ENCODE data around the gene C16orf87. TPM values are rescaled to one million over a fixed set of nuclear protein-coding genes. Genes with fewer than 3 reads are reported as not detected.
"Not testable (repeated sequence)": the region's sequence is repeated elsewhere in the genome, so short reads cannot be mapped to it uniquely, and the experiment has no call there.

Gene C16orf87
- total RNA-seq, 1 donor from 2014 or later = 28.6 TPM

DNA sequence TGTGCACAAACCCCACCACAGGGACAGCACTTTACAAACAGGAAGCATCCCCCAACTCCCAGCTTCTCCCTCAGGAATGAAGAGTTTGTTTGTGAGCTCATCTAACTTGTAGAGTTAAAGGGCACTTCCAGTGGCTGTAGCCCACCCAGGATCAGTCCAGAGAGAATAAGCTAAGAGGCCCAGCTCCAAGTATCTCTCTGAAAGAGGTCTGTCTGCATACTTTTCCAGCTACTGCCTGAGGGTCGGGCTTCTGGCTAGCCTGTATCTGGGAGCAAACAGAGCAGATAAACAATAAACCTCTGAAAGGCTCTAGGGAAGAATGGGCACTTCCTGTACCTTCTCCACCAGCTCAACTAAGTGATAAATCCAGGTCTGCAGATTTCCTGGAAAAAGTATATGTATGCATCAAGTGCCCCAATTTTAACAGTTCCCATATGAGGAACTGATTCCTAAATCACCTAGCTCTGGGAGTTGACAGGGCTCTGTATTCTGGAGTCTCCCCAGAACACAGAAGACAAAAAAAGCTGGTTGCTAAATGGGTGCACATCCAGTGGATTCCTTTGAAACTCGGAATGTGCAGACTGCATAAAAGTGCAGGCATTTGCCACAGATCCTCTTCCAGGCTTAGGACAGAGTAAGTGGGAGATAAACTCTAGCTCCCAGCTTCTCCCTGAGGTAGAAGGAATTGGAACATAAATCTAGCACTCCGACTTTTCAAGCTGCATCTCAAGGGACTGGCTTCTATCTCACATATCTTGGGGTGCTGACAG is 45.7 kb downstream of the C16orf87 start:
- TF ChIP-seq, protein P1, sequence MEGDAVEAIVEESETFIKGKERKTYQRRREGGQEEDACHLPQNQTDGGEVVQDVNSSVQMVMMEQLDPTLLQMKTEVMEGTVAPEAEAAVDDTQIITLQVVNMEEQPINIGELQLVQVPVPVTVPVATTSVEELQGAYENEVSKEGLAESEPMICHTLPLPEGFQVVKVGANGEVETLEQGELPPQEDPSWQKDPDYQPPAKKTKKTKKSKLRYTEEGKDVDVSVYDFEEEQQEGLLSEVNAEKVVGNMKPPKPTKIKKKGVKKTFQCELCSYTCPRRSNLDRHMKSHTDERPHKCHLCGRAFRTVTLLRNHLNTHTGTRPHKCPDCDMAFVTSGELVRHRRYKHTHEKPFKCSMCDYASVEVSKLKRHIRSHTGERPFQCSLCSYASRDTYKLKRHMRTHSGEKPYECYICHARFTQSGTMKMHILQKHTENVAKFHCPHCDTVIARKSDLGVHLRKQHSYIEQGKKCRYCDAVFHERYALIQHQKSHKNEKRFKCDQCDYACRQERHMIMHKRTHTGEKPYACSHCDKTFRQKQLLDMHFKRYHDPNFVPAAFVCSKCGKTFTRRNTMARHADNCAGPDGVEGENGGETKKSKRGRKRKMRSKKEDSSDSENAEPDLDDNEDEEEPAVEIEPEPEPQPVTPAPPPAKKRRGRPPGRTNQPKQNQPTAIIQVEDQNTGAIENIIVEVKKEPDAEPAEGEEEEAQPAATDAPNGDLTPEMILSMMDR (IDR thresholded peaks at IDR 0.05; ENCODE audit: unreplicated experiment) = no peak

DNA sequence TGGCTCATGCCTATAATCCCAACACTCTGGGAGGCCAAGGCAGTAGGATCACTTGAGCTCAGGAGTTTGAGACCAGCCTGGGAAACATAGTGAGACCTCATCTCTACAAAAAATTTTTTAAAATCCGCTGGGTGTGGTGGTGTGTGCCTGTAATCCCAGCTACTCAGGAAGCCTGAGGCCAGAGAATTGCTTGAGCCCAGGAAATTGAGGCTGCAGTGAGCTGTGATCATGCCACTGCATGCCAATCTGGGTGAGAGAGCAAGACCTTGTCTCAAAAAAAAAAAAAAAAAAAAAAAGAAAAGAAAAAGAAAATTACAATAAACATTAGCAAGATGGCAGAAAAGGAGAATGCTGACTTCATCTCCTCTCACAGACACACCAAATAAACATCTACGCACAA is 46.4 kb downstream of the C16orf87 start:
- peaks cover 12% of the 10 kb centered on the region for H3K36me3 Mint-ChIP-seq
- H3K27me3 Mint-ChIP-seq (ENCODE audit: low read depth); DNase-seq (ENCODE audit: low spot score in 2 of 2, unreplicated experiment in 2 of 2); H3K4me1 Mint-ChIP-seq; H3K4me3 Mint-ChIP-seq: not testable (repeated sequence)
- H3K27ac Mint-ChIP-seq = peak overlapping the region; percentile 49
- H3K9me3 Mint-ChIP-seq = peaks cover 26% of the 10 kb centered on the region

More for the DNA sequence above, 45.7 kb downstream of the C16orf87 start:
- Mint-ChIP-seq H3K4me1 (peaks cover 9% of the 10 kb centered on the region), H3K27me3 (ENCODE audit: low read depth) (no peaks in the 10 kb centered on the region), H3K27ac (peak overlapping the region; percentile 49), H3K36me3 (peaks cover 13% of the 10 kb centered on the region), H3K4me3 (no peak overlapping the region), H3K9me3 (peaks cover 26% of the 10 kb centered on the region)
- no peak for DNase-seq (ENCODE audit: low spot score in 2 of 2, unreplicated experiment in 2 of 2)

DNA sequence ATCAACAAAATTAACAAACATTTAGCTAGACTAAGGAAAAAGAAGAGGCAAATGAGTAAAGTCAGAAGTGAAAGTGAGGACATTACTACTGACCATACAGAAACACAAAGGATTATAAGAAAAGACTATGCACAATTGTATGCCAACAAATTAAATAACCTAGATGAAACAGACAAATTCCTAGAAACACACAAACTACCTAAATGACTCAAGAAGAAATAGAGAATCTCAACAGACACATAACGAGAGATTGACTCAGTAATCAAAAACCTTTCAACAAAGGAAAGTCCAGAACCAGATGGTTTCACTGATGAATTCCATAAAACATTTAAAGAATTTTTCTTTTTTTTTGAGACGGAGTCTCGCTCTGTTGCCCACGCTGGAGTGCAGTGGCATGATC is 47.2 kb downstream of the C16orf87 start:
- H3K4me1 Mint-ChIP-seq = peaks cover 6% of the 10 kb centered on the region
- peaks cover 31% of the 10 kb centered on the region for H3K9me3 Mint-ChIP-seq
- TF ChIP-seq, protein P1 (IDR thresholded peaks at IDR 0.05; ENCODE audit: unreplicated experiment) = no peak
- DNase-seq (ENCODE audit: low spot score in 2 of 2, unreplicated experiment in 2 of 2) = no peak
- no peaks in the 10 kb centered on the region for H3K27me3 Mint-ChIP-seq (ENCODE audit: low read depth)
- peaks cover 10% of the 10 kb centered on the region for H3K36me3 Mint-ChIP-seq
- no peak overlapping the region for H3K27ac Mint-ChIP-seq
- no peak overlapping the region for H3K4me3 Mint-ChIP-seq

DNA sequence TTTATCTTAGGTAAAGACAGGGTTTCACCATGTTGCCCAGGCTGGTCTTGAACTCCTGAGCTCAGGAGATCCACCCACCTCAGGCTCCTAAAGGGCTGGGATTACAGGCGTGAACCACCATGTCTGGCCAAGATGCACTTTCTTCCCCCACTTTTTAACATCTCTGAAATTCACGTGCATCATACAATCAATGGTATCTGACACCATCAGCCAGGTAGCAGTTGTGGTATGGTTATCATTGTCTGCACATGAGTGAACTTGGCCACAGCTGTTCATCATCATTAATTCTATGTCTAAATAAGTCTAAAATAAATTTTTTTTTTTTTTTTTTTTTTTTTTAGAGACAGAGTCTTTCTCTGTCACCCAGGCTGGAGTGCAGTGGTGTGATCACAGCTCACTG is 48.7 kb downstream of the C16orf87 start:
- peaks cover 26% of the 10 kb centered on the region for H3K9me3 Mint-ChIP-seq
- peaks cover 6% of the 10 kb centered on the region for H3K36me3 Mint-ChIP-seq
- H3K27ac Mint-ChIP-seq = no peak overlapping the region
- peaks cover 6% of the 10 kb centered on the region for H3K4me1 Mint-ChIP-seq
- TF ChIP-seq, protein P1 (IDR thresholded peaks at IDR 0.05; ENCODE audit: unreplicated experiment) = no peak
- DNase-seq (ENCODE audit: low spot score in 2 of 2, unreplicated experiment in 2 of 2) = no peak
- H3K27me3 Mint-ChIP-seq (ENCODE audit: low read depth) = no peaks in the 10 kb centered on the region
- no peak overlapping the region for H3K4me3 Mint-ChIP-seq

DNA sequence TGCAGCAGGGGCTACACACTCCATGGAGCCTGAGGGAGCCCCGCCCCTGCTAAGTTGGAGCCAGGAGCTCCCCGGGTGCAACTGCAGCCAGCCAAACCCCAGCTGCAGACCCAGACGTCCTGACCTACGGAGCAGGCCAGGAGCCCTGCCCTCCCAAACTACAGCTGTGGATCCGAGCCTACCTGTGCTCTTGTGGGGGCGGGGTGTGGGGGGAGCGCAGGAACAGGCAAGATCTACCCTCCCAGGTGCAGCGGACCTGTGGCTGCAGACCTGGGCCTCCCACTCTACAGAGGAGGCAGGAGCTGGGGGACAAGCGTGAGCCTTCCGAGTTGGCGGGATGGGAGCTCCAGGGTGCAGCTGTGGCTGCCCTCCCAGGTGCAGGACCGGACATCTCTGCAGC is 53.2 kb downstream of the C16orf87 start:
- peaks cover 5% of the 10 kb centered on the region for H3K9me3 Mint-ChIP-seq
- H3K36me3 Mint-ChIP-seq = no peaks in the 10 kb centered on the region
- TF ChIP-seq, protein P1 (IDR thresholded peaks at IDR 0.05; ENCODE audit: unreplicated experiment) = no peak
- no peaks in the 10 kb centered on the region for H3K27me3 Mint-ChIP-seq (ENCODE audit: low read depth)
- no peak overlapping the region for H3K4me3 Mint-ChIP-seq
- no peak for DNase-seq (ENCODE audit: low spot score in 2 of 2, unreplicated experiment in 2 of 2)
- H3K4me1 Mint-ChIP-seq = no peaks in the 10 kb centered on the region
- no peak overlapping the region for H3K27ac Mint-ChIP-seq

DNA sequence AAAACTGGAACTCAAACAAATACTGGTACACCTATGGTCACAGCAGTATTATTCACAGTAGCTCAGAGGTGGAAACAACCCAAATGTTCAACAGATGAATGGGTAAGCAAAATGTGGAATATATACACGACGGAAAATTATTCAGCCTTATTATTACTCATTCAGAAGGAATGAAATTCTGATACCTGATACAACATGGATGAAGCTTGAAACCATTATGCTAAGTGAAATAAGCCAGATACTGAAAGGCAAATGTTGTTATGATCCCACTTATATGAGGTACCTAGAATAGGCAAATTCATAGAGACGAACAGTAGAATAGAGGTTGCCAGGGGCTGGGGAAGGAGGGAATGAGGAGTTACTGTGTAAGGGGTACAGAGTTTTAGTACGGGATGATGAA is 55.8 kb downstream of the C16orf87 start:
- TF ChIP-seq, protein P1 (IDR thresholded peaks at IDR 0.05; ENCODE audit: unreplicated experiment) = no peak
- Mint-ChIP-seq H3K4me1 (no peaks in the 10 kb centered on the region), H3K36me3 (no peaks in the 10 kb centered on the region), H3K9me3 (peaks cover 5% of the 10 kb centered on the region), H3K27me3 (ENCODE audit: low read depth) (no peaks in the 10 kb centered on the region), H3K27ac (no peak overlapping the region), H3K4me3 (no peak overlapping the region)
- DNase-seq (ENCODE audit: low spot score in 2 of 2, unreplicated experiment in 2 of 2) = no peak
